Neural crest cell (in vitro differentiated cells): ENCODE data around the gene GNAI3. TPM values are rescaled to one million over a fixed set of nuclear protein-coding genes. Genes with fewer than 3 reads are reported as not detected.

Experiments used
- DNase-seq: peaks from one replicate; pipeline ENCODE4 v3.0.0; 2021; ENCODE audit warnings: low read depth, mixed read lengths, low spot score
- H3K27ac Mint-ChIP-seq: one replicate; pipeline ENCODE4 v1.8.0; 2021; ENCODE audit warnings: mild to moderate bottlenecking, mixed read lengths; ENCODE audit not compliant: unreplicated experiment
- H3K27me3 Mint-ChIP-seq: 2 replicates; pipeline ENCODE4 v1.8.0; 2021; ENCODE audit warnings: low read depth, mild to moderate bottlenecking, mixed read lengths
- H3K36me3 Mint-ChIP-seq: 2 replicates; pipeline ENCODE4 v1.8.0; 2021; ENCODE audit warnings: low read depth, mild to moderate bottlenecking, mixed read lengths
- H3K4me1 Mint-ChIP-seq: 2 replicates; pipeline ENCODE4 v1.8.0; 2021; ENCODE audit warnings: mixed read lengths
- H3K4me3 Mint-ChIP-seq: one replicate; pipeline ENCODE4 v1.8.0; 2021; ENCODE audit warnings: mild to moderate bottlenecking, mixed read lengths
- H3K9me3 Mint-ChIP-seq: 2 replicates; pipeline ENCODE4 v1.8.0; 2021; ENCODE audit warnings: mixed read lengths
- total RNA-seq: library from RNA; stranded (reverse); gene quantifications from 2 replicates; pipeline ENCODE4 v1.2.1, GENCODE V29; 2021
- TF ChIP-seq, protein P1 (sequence below): fragments of 200-600 bp; sonication (generic); conservative IDR thresholded peaks from 2 replicates; pipeline ENCODE4 v1.5.0; 2021; ENCODE audit warnings: antibody characterized with exemption, mild to moderate bottlenecking

Gene GNAI3
- total RNA-seq, 1 donor from 2014 or later = 9.8 TPM

DNA sequence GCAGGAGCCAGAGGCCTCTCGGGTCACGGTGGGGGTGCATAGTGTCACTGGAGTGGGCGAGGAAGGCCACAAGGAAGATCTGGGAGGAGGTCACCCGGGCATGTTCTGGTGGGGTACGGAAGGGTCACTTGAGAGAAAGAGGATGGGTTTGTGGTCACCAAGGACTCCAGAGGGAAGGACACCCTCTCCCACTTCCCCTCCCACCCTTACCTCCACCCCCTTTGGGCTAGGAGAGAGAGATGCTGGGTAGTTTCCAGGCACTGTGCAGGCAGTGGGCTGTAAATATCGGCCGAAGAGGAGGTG is 39.6 kb upstream of the GNAI3 start:
- no peak for DNase-seq
- peak overlapping the region; percentile 88 for H3K4me3 Mint-ChIP-seq
- H3K36me3 Mint-ChIP-seq = no peaks in the 10 kb centered on the region
- H3K9me3 Mint-ChIP-seq = no peaks in the 10 kb centered on the region
- H3K27me3 Mint-ChIP-seq = peaks cover 30% of the 10 kb centered on the region
- TF ChIP-seq, protein P1, sequence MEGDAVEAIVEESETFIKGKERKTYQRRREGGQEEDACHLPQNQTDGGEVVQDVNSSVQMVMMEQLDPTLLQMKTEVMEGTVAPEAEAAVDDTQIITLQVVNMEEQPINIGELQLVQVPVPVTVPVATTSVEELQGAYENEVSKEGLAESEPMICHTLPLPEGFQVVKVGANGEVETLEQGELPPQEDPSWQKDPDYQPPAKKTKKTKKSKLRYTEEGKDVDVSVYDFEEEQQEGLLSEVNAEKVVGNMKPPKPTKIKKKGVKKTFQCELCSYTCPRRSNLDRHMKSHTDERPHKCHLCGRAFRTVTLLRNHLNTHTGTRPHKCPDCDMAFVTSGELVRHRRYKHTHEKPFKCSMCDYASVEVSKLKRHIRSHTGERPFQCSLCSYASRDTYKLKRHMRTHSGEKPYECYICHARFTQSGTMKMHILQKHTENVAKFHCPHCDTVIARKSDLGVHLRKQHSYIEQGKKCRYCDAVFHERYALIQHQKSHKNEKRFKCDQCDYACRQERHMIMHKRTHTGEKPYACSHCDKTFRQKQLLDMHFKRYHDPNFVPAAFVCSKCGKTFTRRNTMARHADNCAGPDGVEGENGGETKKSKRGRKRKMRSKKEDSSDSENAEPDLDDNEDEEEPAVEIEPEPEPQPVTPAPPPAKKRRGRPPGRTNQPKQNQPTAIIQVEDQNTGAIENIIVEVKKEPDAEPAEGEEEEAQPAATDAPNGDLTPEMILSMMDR = no peak
- no peak overlapping the region for H3K27ac Mint-ChIP-seq
- H3K4me1 Mint-ChIP-seq = peaks cover 20% of the 10 kb centered on the region

DNA sequence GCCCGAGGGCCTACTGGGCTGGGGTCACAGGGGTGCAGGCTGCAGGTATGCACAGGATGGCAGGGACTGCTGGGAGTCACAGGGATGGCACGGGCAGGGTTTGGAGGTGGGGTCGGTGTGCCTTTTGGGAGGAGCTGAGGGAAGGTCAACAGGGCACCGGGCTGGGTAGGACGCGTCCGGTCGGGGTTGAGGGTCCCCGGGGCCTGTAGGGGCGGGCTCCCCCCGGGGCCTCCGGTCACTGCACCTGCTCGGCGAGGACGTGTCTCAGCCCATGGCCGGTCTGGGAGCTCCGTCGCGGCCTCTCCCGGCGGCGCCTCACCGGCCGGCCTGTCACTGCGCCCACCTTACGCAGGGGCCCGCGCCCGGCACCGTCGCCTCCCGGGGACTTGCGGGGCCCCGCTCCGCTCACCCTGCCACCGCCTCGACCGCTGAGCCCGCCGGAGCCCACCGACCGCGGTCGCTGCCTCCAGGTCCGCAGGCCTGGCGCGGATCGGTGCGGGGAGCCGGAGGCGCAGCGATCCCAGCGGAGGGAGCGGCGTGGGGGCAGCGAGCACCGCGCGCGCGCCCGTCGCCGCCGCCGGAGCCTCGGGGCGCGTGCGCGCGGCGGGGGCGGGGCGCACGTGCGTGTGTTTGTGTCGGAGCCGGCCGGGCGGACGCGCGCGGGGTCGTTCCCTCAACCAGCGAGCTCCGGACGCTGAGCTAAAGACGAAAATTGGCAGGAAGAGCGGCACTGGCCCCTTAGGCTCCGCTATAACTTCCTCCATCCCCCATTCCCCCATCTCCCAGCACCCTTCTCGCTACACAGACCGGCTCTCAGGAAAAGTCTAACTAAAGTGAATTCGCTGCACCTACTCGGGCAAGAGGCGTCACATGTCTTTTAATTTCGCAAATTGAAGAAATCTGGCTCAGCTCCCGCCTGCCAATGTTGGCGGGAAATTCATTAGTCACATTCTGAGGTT is 39.0 kb upstream of the GNAI3 start, which contains the start of gene AMIGO1:
TSS of gene AMIGO1 (minus strand) at position 552 of the 959 bp plus-strand sequence. CDS start 815 bp downstream, outside the sequence.
- Mint-ChIP-seq H3K36me3 (no peaks in the 10 kb centered on the region), H3K27me3 (peaks cover 30% of the 10 kb centered on the region), H3K27ac (peak within 1 kb of the TSS; percentile 87), H3K9me3 (no peaks in the 10 kb centered on the region), H3K4me1 (peaks cover 20% of the 10 kb centered on the region), H3K4me3 (peak within 1 kb of the TSS; percentile 88)
- peak; percentile 62 for DNase-seq
- TF ChIP-seq, protein P1 = no peak

GRCh38 chr1:109513110-109513710 is 35.2 kb upstream of the GNAI3 start:
- H3K9me3 Mint-ChIP-seq = no peaks in the 10 kb centered on the region
- H3K27me3 Mint-ChIP-seq = peaks cover 34% of the 10 kb centered on the region
- H3K4me3 Mint-ChIP-seq = no peak overlapping the region
- H3K36me3 Mint-ChIP-seq = no peaks in the 10 kb centered on the region
- no peak for DNase-seq
- H3K27ac Mint-ChIP-seq = no peak overlapping the region
- peaks cover 19% of the 10 kb centered on the region for H3K4me1 Mint-ChIP-seq
- TF ChIP-seq, protein P1 = no peak

- no peak overlapping the region for H3K27ac Mint-ChIP-seq
- no peak for DNase-seq
- H3K4me3 Mint-ChIP-seq = no peak overlapping the region
- peaks cover 30% of the 10 kb centered on the region for H3K27me3 Mint-ChIP-seq
- no peaks in the 10 kb centered on the region for H3K36me3 Mint-ChIP-seq
- TF ChIP-seq, protein P1 = no peak
- peaks cover 6% of the 10 kb centered on the region for H3K4me1 Mint-ChIP-seq
- no peaks in the 10 kb centered on the region for H3K9me3 Mint-ChIP-seq
These were observed 33.6 kb upstream of the GNAI3 start for GRCh38 chr1:109514846-109515245.

DNA sequence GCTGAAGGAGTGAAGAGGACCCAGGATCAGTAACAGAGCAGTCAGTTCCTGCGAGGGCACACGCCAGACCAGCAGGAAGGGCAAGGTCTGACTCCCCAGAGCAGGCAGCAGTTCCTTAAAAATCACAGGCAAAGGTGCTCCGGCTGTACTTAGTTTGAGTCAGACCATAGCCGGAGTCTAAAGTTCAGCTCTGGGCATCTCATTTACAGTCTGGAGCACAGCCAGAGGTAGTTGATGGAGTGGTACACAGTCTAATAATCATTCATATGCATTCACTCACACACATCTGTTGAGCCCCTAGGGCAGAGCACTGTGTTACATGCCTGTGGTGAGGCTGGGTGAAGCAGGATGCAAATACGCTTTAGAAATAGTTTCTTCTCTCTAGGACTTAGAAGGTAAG is 31.5 kb upstream of the GNAI3 start:
- TF ChIP-seq, protein P1 = no peak
- H3K36me3 Mint-ChIP-seq = no peaks in the 10 kb centered on the region
- no peak overlapping the region for H3K4me3 Mint-ChIP-seq
- H3K27me3 Mint-ChIP-seq = peaks cover 20% of the 10 kb centered on the region
- H3K27ac Mint-ChIP-seq = no peak overlapping the region
- DNase-seq = no peak
- no peaks in the 10 kb centered on the region for H3K9me3 Mint-ChIP-seq
- no peaks in the 10 kb centered on the region for H3K4me1 Mint-ChIP-seq
